Endothelial cell of umbilical vein (primary cell): ENCODE data around the gene METTL16. TPM values are rescaled to one million over a fixed set of nuclear protein-coding genes. Genes with fewer than 3 reads are reported as not detected.

Source experiments
- BruUV-seq: library from RNA; stranded (reverse); fragments of 400-500 nt; replicated peaks from 2 replicates; lab custom pipeline; 2021; lab: Mats Ljungman, UMichigan
- CTCF ChIA-PET: fragments of 300-600, 350-600 bp; sonication (Branson Sonifier 250); formaldehyde crosslinking; loops from one replicate; lab custom pipeline; 2021; ENCODE audit warnings: antibody characterized with exemption, inconsistent platforms; lab: Charles Lee
- POLR2A ChIA-PET: fragments of 300-600, 350-600 bp; sonication (Branson Sonifier 250); formaldehyde crosslinking; loops from one replicate; lab custom pipeline; 2021; ENCODE audit warnings: antibody characterized with exemption, inconsistent platforms; lab: Charles Lee
- DNase-seq: peaks from one replicate; pipeline ENCODE4 v3.0.0-alpha.2; 2011; ENCODE audit warnings: low read depth, low spot score
- FAIRE-seq: peaks from 2 replicates; lab custom pipeline; 2011; peaks lifted over from hg19 to GRCh38; lab: Jason Lieb, UNC
- H2AFZ ChIP-seq: 2 replicates; pipeline ENCODE4 v1.6.0; 2012; ENCODE audit warnings: low read depth, low read length, control low read depth, inconsistent platforms
- H3K27ac ChIP-seq: 2 replicates; pipeline ENCODE4 v1.5.1; 2011; ENCODE audit warnings: low read depth, mild to moderate bottlenecking, control low read depth, low read length, moderate library complexity; ENCODE audit not compliant: insufficient read depth
- H3K27me3 ChIP-seq, 2 experiments: 2 replicates each; pipeline versions ENCODE4 v1.6.0 to v1.6.1; 2011; ENCODE audit warnings: low read length in 2 of 2, mixed read lengths in 1 of 2; ENCODE audit not compliant: control insufficient read depth in 2 of 2, insufficient read depth in 2 of 2
- H3K36me3 ChIP-seq, 2 experiments: 2 replicates in 1 of 2; 3 replicates in 1 of 2; pipeline ENCODE4 v1.5.1; 2011; ENCODE audit warnings: low read length in 2 of 2, mild to moderate bottlenecking in 1 of 2, moderate library complexity in 1 of 2; ENCODE audit not compliant: control insufficient read depth in 2 of 2, insufficient read depth in 2 of 2; ENCODE audit errors: extremely low read depth in 1 of 2
- H3K4me1 ChIP-seq: 3 replicates; pipeline ENCODE4 v1.5.1; 2011; ENCODE audit warnings: mild to moderate bottlenecking, low read length; ENCODE audit not compliant: control insufficient read depth, insufficient read depth; ENCODE audit errors: extremely low read depth
- H3K4me2 ChIP-seq: 2 replicates; pipeline ENCODE4 v1.6.1; 2011; ENCODE audit warnings: low read length, control low read depth, mixed read lengths; ENCODE audit not compliant: insufficient read depth
- H3K4me3 ChIP-seq, 3 experiments: fragments of 200-600 bp in 1 of 3; sonication (generic), shearing (Covaris generic) in 1 of 3; replicated peaks in 1 of 3; 2 replicates each; pipeline ENCODE4 v1.5.1; 2011 to 2016; ENCODE audit warnings: control low read depth in 3 of 3, low read length in 3 of 3, mild to moderate bottlenecking in 2 of 3, inconsistent platforms in 1 of 3, low read depth in 1 of 3, moderate library complexity in 1 of 3; ENCODE audit not compliant: insufficient read depth in 1 of 3
- H3K79me2 ChIP-seq: 2 replicates; pipeline ENCODE4 v1.6.0; 2012; ENCODE audit warnings: low read length, inconsistent platforms; ENCODE audit not compliant: control insufficient read depth, insufficient read depth
- H3K9ac ChIP-seq: replicated peaks from 2 replicates; pipeline ENCODE3; 2011; ENCODE audit warnings: low read length, control low read depth; ENCODE audit not compliant: insufficient read depth; ENCODE audit errors: extremely low read depth
- H3K9me1 ChIP-seq: replicated peaks from 3 replicates; pipeline ENCODE4 v1.6.0; 2011; ENCODE audit warnings: mild to moderate bottlenecking, low read length; ENCODE audit not compliant: control insufficient read depth, insufficient read depth; ENCODE audit errors: extremely low read depth
- H3K9me3 ChIP-seq: replicated peaks from 2 replicates; pipeline ENCODE4 v1.5.1; 2012; ENCODE audit warnings: low read length, inconsistent platforms; ENCODE audit not compliant: control insufficient read depth, insufficient read depth
- H4K20me1 ChIP-seq: replicated peaks from 2 replicates; pipeline ENCODE3; 2011; ENCODE audit warnings: mild to moderate bottlenecking, low read length; ENCODE audit not compliant: control insufficient read depth, insufficient read depth; ENCODE audit errors: extremely low read depth
- CTCF ChIP-seq, 2 donors: IDR thresholded peaks; 1 replicate in 1 of 2; 2 replicates in 1 of 2; pipeline ENCODE4 v1.5.1; 2011; ENCODE audit warnings: low read length in 2 of 2, mild to moderate bottlenecking in 2 of 2, moderate library complexity in 2 of 2, control low read depth in 1 of 2, inconsistent platforms in 1 of 2, low read depth in 1 of 2; ENCODE audit not compliant: insufficient read depth in 1 of 2; ENCODE audit errors: extremely low read depth in 1 of 2
- EZH2 ChIP-seq: IDR thresholded peaks from 2 replicates; pipeline ENCODE4 v1.6.1; 2012; ENCODE audit warnings: borderline replicate concordance, low read depth, mild to moderate bottlenecking, moderate library complexity, low read length, inconsistent platforms; ENCODE audit not compliant: severe bottlenecking
- FOS ChIP-seq: IDR thresholded peaks from 2 replicates; pipeline ENCODE4 v1.6.1; 2011; ENCODE audit warnings: mild to moderate bottlenecking, low read length, moderate library complexity, borderline replicate concordance; ENCODE audit not compliant: insufficient read depth
- GATA2 ChIP-seq: IDR thresholded peaks from 2 replicates; pipeline ENCODE4 v1.7.0; 2011; ENCODE audit warnings: low read depth, mild to moderate bottlenecking, moderate library complexity, mixed read lengths, low read length; ENCODE audit not compliant: insufficient read length, insufficient read depth
- JUN ChIP-seq: IDR thresholded peaks from 2 replicates; pipeline ENCODE4 v1.6.1; 2011; ENCODE audit warnings: borderline replicate concordance, low read depth; ENCODE audit not compliant: insufficient read length, insufficient read depth
- MAX ChIP-seq: IDR thresholded peaks from 2 replicates; pipeline ENCODE4 v1.6.1; 2011; ENCODE audit not compliant: insufficient read depth, insufficient read length
- MYC ChIP-seq: IDR thresholded peaks from one replicate; pipeline ENCODE4 v1.6.1; 2011; ENCODE audit warnings: mild to moderate bottlenecking, low read depth, low read length
- POLR2A ChIP-seq: IDR thresholded peaks from 2 replicates; pipeline ENCODE4 v1.6.1; 2012; ENCODE audit warnings: low read depth, mild to moderate bottlenecking, control low read depth, low read length
- POLR2AphosphoS5 ChIP-seq: IDR thresholded peaks from 2 replicates; pipeline ENCODE4 v1.6.1; 2012; ENCODE audit warnings: low read depth, mild to moderate bottlenecking, control low read depth, low read length, moderate library complexity; ENCODE audit not compliant: insufficient read depth
- dilution Hi-C: fragments of 300-500 bp; cut with MboI; formaldehyde crosslinking; loops from one replicate; pipeline ENCODE4 v1.15.0; 2019; ENCODE audit warnings: low sequenced_read_pairs; ENCODE audit not compliant: extremely low pct_ligation_motif_present
- intact Hi-C: fragments of 100-400 bp; cut with micrococcal nuclease; formaldehyde crosslinking; loops from one replicate; pipeline ENCODE4 v1.10.0; 2022
- polyA plus RNA-seq, 4 experiments: library from polyadenylated mRNA; depleted of rRNA in 3 of 4; stranded (reverse) in 3 of 4; unstranded in 1 of 4; fragments of >200 nt; gene quantifications; 2 replicates each; pipeline versions ENCODE4 v1.2.1 to v1.2.3, GENCODE V29; 2011 to 2012; ENCODE audit warnings: missing spikeins in 1 of 4
- total RNA-seq: library from RNA; stranded (reverse); gene quantifications from 2 replicates; pipeline ENCODE4 v1.2.3, GENCODE V29; 2021

METTL16 gene
- total and polyA plus RNA-seq, 2 donors (not counting 3 experiments of a cell fraction or from before 2014, with no cell fraction given), result 11.0 to 24.7 TPM

DNA sequence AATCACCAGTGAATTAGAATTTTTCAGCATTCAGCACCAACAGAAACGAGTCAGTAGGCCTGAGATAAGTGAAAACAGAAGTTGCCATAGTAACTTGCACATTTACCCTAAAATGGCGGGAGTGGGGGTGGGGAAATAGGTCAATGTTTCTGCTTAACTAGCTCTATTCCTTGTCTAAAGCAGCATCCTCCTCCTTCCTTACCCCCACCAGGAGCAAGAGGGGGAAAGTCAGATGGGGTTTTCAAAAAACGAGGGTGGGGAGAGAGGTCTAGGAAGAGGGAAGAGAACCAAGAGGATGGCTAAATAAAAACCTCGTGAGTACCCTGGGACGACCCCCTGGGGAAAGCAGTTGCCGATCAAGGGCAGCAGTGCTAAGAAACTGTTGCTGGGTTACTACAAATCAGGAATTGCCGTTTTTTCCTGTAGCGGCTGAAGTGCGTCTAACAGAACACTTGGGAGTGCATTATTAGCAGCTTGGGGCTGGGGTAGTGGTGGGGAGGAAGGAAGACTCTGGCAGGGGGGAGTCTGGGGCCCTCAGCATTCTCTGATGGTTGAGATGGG is 76.4 kb downstream of the METTL16 start:
- H3K27me3 ChIP-seq, result no peaks in the 10 kb centered on the region
- no peak overlapping the region for H3K9ac ChIP-seq
- H2AFZ ChIP-seq, result no peak overlapping the region
- intact Hi-C loops (no loop called here), dilution Hi-C loops (no loop called here)
- no peak overlapping the region for H3K4me3 ChIP-seq
- DNase-seq, result no peak
- no TSS peak for BruUV-seq
- no peaks in the 10 kb centered on the region for H4K20me1 ChIP-seq
- H3K4me2 ChIP-seq, result no peak overlapping the region
- no peaks in the 10 kb centered on the region for H3K79me2 ChIP-seq
- no peaks in the 10 kb centered on the region for H3K9me1 ChIP-seq
- H3K27ac ChIP-seq, result no peak overlapping the region
- no peaks in the 10 kb centered on the region for H3K9me3 ChIP-seq
- CTCF ChIA-PET, result interaction anchor here (1.2 kb wide), 1 partner anchor 15 kb away, joined by 3 read pairs; no protein-coding TSS in a partner anchor
- no peaks in the 10 kb centered on the region for H3K4me1 ChIP-seq
- TF ChIP-seq FOS (no peak), CTCF (IDR thresholded peaks at IDR 0.05; ENCODE audit: extremely low read depth in 1 of 2, insufficient read depth in 1 of 2, low read depth in 1 of 2, low read length in 2 of 2) (no peak), GATA2 (no peak), JUN (no peak), EZH2 (no peak), MYC (no peak), POLR2A (no peak), MAX (no peak), POLR2AphosphoS5 (no peak)
- POLR2A ChIA-PET, result no interaction called here
- peaks cover 3 to 10% of the 10 kb centered on the region in 2 experiments for H3K36me3 ChIP-seq
- no peak for FAIRE-seq
